HepG2 (cell line): ENCODE measurements around the gene MARCHF4. TPM values are rescaled to one million over a fixed set of nuclear protein-coding genes. Genes with fewer than 3 reads are reported as not detected.

Source experiments
- ATAC-seq: fragments of 200-7000 bp; cut with Tn5 transposase; 3 replicates; pipeline ENCODE4 v1.9.1; 2020; ENCODE audit warnings: mild to moderate bottlenecking, moderate library complexity
- BruUV-seq: library from RNA; stranded (reverse); fragments of 400-500 nt; replicated peaks from 2 replicates; lab custom pipeline; 2021; lab: Mats Ljungman, UMichigan
- CTCF ChIA-PET: fragments of 300-600 bp; formaldehyde crosslinking; extraction: SDS; loops from one replicate; lab custom pipeline; 2021; ENCODE audit warnings: low total read pairs, inconsistent platforms, low intra/inter-chr PET ratio; lab: Yijun Ruan, JAX
- POLR2A ChIA-PET: fragments of 350-600 bp; sonication (Branson Sonifier 250); formaldehyde crosslinking; loops from one replicate; lab custom pipeline; 2020; ENCODE audit warnings: antibody characterized with exemption, inconsistent platforms; lab: Yijun Ruan, JAX
- DNase-seq: peaks from one replicate; pipeline ENCODE4 v3.0.0-alpha.2; 2015; ENCODE audit warnings: low spot score
- FAIRE-seq: peaks from 3 replicates; lab custom pipeline; 2011; peaks lifted over from hg19 to GRCh38; lab: Jason Lieb, UNC
- H2AFZ ChIP-seq: one replicate; pipeline ENCODE4 v1.6.1; 2011; ENCODE audit warnings: low read length, inconsistent platforms
- H3K27ac ChIP-seq: fragments of 300-600 bp; 3 replicates; pipeline ENCODE4 v1.8.0; 2011; ENCODE audit warnings: mixed run types, mild to moderate bottlenecking, mixed read lengths, low read length, inconsistent platforms; ENCODE audit not compliant: insufficient read depth; ENCODE audit errors: extremely low read length
- H3K27me3 ChIP-seq, 2 experiments: fragments of 200-600 bp in 1 of 2; 2 replicates in 1 of 2; 3 replicates in 1 of 2; pipeline versions ENCODE4 v1.6.0 to v1.8.0; 2011; ENCODE audit warnings: low read length in 2 of 2, mild to moderate bottlenecking in 2 of 2, moderate library complexity in 2 of 2, inconsistent platforms in 1 of 2; ENCODE audit not compliant: insufficient read depth in 2 of 2, control insufficient read depth in 1 of 2
- H3K36me3 ChIP-seq, 2 experiments: fragments of 200-600 bp in 1 of 2; replicated peaks in 1 of 2; 2 replicates in 1 of 2; 3 replicates in 1 of 2; pipeline versions ENCODE4 v1.5.1 to v1.8.0; 2011; ENCODE audit warnings: low read length in 2 of 2, inconsistent platforms in 1 of 2; ENCODE audit not compliant: insufficient read depth in 2 of 2, control insufficient read depth in 1 of 2
- H3K4me1 ChIP-seq: 2 replicates; pipeline ENCODE4 v1.5.1; 2012; ENCODE audit warnings: low read length, inconsistent platforms; ENCODE audit not compliant: insufficient read depth
- H3K4me2 ChIP-seq: 2 replicates; pipeline ENCODE4 v1.6.0; 2011; ENCODE audit warnings: low read depth, low read length, inconsistent platforms
- H3K4me3 ChIP-seq, 3 experiments: fragments of 200-600 bp in 1 of 3; sonication (generic), shearing (Covaris generic) in 1 of 3; replicated peaks in 1 of 3; 2 replicates each; pipeline ENCODE4 v1.5.1; 2011 to 2016; ENCODE audit warnings: low read length in 3 of 3, inconsistent platforms in 2 of 3, low read depth in 2 of 3, mild to moderate bottlenecking in 2 of 3, control low read depth in 1 of 3, mixed read lengths in 1 of 3; ENCODE audit not compliant: insufficient read depth in 1 of 3
- H3K79me2 ChIP-seq: one replicate; pipeline ENCODE4 v1.6.1; 2011; ENCODE audit warnings: low read length, inconsistent platforms; ENCODE audit not compliant: insufficient read depth
- H3K9ac ChIP-seq: 2 replicates; pipeline ENCODE4 v1.6.0; 2011; ENCODE audit warnings: mild to moderate bottlenecking, low read depth, low read length, inconsistent platforms; ENCODE audit not compliant: insufficient read depth
- H3K9me3 ChIP-seq: 2 replicates; pipeline ENCODE4 v1.5.1; 2012; ENCODE audit warnings: mild to moderate bottlenecking, low read length
- H4K20me1 ChIP-seq: 2 replicates; pipeline ENCODE4 v1.6.0; 2011; ENCODE audit warnings: inconsistent platforms, mild to moderate bottlenecking, low read length, moderate library complexity; ENCODE audit not compliant: insufficient read depth
- NFIB ChIP-seq: sonication (generic); formaldehyde crosslinking; IDR thresholded peaks from 2 replicates; pipeline ENCODE4 v1.9.0; 2021; ENCODE audit warnings: missing genetic modification reagents, mild to moderate bottlenecking, borderline replicate concordance
- PAF1 ChIP-seq: IDR thresholded peaks from 2 replicates; pipeline ENCODE4 v1.6.1; 2016; ENCODE audit warnings: missing genetic modification reagents, missing compliant biosample characterization
- RFX5 ChIP-seq: IDR thresholded peaks from 2 replicates; pipeline ENCODE4 v1.6.1; 2011; ENCODE audit warnings: low read depth, low read length, improper control_type of control experiment
- RXRB ChIP-seq: IDR thresholded peaks from 2 replicates; pipeline ENCODE4 v1.6.1; 2016; ENCODE audit warnings: borderline replicate concordance, missing genetic modification reagents, missing compliant biosample characterization
- SP1 ChIP-seq, 2 experiments: fragments of 450-650 bp in 1 of 2; sonication (generic) in 1 of 2; formaldehyde crosslinking in 1 of 2; IDR thresholded peaks; 2 replicates each; pipeline versions ENCODE4 v1.4.0 to v1.6.1; 2016 to 2020; ENCODE audit warnings: missing genetic modification reagents in 1 of 2
- SP5 ChIP-seq: IDR thresholded peaks from 2 replicates; pipeline ENCODE4 v1.6.1; 2016; ENCODE audit warnings: low read depth, borderline replicate concordance
- TGIF2 ChIP-seq: IDR thresholded peaks from 2 replicates; pipeline ENCODE4 v1.6.1; 2016; ENCODE audit warnings: control low read depth, missing compliant biosample characterization
- ZNF446 ChIP-seq: sonication (generic); formaldehyde crosslinking; IDR thresholded peaks from 2 replicates; pipeline ENCODE4 v1.5.0; 2020; ENCODE audit warnings: mild to moderate bottlenecking, missing genetic modification reagents
- WGBS: methylation state at CpG from one replicate; pipeline ENCODE4 v1.1.6; 2017; ENCODE audit warnings: low lambda C conversion rate; 5-methylcytosine and 5-hydroxymethylcytosine counted together
- in situ Hi-C: cut with HindIII; loops from 2 replicates; pipeline ENCODE4 v1.10.0; 2017; ENCODE audit warnings: low pct_unique_long_range_greater_than_20kb; ENCODE audit not compliant: extremely low pct_ligation_motif_present
- intact Hi-C: fragments of 100-400 bp; cut with micrococcal nuclease; formaldehyde crosslinking; loops from one replicate; pipeline ENCODE4 v1.10.0; 2022; ENCODE audit not compliant: unreplicated experiment
- polyA plus RNA-seq, 8 experiments: library from polyadenylated mRNA; depleted of rRNA in 3 of 8; stranded (reverse) in 7 of 8; unstranded in 1 of 8; fragments of >200 nt; fragmentation: Illumina TruSeq in 4 of 8; extraction: Trizol in 4 of 8; gene quantifications; 2 replicates each; pipeline versions ENCODE4 v1.2.1 to v1.2.3, GENCODE V29; 2011 to 2016; ENCODE audit warnings: low read depth in 4 of 8, missing spikeins in 1 of 8, mixed read lengths in 1 of 8; ENCODE audit not compliant: insufficient read depth in 1 of 8
- total RNA-seq, 5 experiments: library from RNA; depleted of rRNA; stranded (reverse); fragments of >200 nt; fragmentation: Illumina TruSeq; extraction: Trizol; gene quantifications; 2 replicates each; pipeline ENCODE4 v1.2.3, GENCODE V29; 2016; ENCODE audit warnings: low read depth in 1 of 5
- TF ChIP-seq, protein P1 (sequence below): sonication (generic); formaldehyde crosslinking; IDR thresholded peaks from 2 replicates; pipeline ENCODE4 v1.9.0; 2022; ENCODE audit warnings: low read depth, missing genetic modification reagents
- TF ChIP-seq, protein P2 (sequence below): IDR thresholded peaks from 2 replicates; pipeline ENCODE4 v1.6.1; 2016; ENCODE audit warnings: missing compliant biosample characterization, missing genetic modification reagents, borderline replicate concordance
- TF ChIP-seq, protein P3 (sequence below): sonication (generic); formaldehyde crosslinking; IDR thresholded peaks from 2 replicates; pipeline ENCODE4 v1.4.0; 2020; ENCODE audit warnings: missing genetic modification reagents, low read depth, mild to moderate bottlenecking, borderline replicate concordance
- TF ChIP-seq, protein P4 (sequence below): sonication (generic); formaldehyde crosslinking; IDR thresholded peaks from 2 replicates; pipeline ENCODE4 v1.4.0; 2020; ENCODE audit warnings: missing genetic modification reagents, borderline replicate concordance

Gene MARCHF4
- total and polyA plus RNA-seq, 2 of the 13 experiments (the other 11 are each of a cell fraction or from before 2014, with no cell fraction given) = not detected

DNA sequence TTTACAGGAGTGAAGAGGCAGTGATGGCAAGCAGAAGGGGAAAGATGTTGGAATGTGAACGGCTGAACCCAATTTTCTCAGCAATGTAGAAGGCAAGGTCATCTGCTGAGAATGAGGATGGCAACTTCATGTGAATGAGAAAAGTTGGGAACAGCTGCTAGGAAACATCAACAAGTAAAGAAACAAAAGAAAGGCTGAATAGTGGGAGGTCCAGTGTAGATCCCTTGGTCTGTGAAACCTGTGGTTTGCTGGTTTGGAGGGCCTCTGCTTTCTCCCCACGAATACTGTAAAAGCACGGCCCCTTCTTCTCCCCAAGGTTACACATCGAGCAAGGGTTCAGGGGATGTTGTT, 27.4 kb downstream of the MARCHF4 start (continued):
- TF ChIP-seq, protein P1, sequence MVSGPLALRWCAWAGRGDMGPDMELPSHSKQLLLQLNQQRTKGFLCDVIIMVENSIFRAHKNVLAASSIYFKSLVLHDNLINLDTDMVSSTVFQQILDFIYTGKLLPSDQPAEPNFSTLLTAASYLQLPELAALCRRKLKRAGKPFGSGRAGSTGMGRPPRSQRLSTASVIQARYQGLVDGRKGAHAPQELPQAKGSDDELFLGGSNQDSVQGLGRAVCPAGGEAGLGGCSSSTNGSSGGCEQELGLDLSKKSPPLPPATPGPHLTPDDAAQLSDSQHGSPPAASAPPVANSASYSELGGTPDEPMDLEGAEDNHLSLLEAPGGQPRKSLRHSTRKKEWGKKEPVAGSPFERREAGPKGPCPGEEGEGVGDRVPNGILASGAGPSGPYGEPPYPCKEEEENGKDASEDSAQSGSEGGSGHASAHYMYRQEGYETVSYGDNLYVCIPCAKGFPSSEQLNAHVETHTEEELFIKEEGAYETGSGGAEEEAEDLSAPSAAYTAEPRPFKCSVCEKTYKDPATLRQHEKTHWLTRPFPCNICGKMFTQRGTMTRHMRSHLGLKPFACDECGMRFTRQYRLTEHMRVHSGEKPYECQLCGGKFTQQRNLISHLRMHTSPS (CRISPR knock-in tag) = no peak
- TF ChIP-seq TGIF2 (no peak), PAF1 (no peak), SP5 (CRISPR knock-in tag) (no peak)

DNA sequence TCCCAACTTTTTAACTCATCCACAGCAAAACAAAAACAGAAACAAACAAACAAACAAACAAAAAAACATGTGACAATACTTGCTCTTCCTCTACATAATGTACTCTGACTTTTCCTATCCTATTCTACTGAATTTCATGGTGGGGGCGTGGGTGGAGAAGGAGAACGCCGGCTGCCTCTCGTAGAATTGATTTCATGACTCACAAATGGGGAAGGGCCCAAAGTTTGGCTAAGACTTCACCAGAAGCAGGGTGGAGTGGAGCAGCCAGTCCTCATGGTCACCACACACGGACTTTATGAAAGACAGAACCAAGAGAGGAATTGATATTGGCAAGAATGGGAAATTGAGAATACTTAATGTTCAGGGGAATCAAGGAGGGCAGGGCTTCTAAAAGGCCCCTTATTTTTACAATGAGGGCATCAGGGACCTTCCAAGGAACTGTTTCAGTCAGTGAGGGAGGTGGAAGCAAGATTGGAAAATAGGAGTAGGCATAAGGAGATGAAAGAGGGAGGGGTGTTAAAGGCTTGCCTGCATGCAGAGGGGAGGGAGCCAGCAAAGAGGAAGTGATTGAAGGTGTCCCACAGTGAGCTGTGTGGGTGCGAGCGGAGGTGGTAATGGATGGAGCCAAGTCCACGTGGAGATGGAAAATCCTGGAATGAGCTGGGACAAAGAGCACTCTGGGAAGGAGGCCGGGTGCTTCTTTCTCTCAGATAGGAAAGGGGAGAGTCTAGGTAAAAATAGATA, 27.9 kb downstream of the MARCHF4 start:
- no peaks in the 10 kb centered on the region for H3K36me3 ChIP-seq
- FAIRE-seq = no peak
- TF ChIP-seq RXRB (CRISPR knock-in tag) (no peak), RFX5 (no peak), NFIB (CRISPR knock-in tag) (no peak), ZNF446 (CRISPR knock-in tag) (no peak), SP1 (IDR thresholded peaks at IDR 0.05) (no peak), SP1 (CRISPR knock-in tag; IDR thresholded peaks at IDR 0.05) (no peak)
- TF ChIP-seq, protein P2, sequence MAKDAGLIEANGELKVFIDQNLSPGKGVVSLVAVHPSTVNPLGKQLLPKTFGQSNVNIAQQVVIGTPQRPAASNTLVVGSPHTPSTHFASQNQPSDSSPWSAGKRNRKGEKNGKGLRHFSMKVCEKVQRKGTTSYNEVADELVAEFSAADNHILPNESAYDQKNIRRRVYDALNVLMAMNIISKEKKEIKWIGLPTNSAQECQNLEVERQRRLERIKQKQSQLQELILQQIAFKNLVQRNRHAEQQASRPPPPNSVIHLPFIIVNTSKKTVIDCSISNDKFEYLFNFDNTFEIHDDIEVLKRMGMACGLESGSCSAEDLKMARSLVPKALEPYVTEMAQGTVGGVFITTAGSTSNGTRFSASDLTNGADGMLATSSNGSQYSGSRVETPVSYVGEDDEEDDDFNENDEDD (CRISPR knock-in tag) = no peak
- TF ChIP-seq, protein P3, sequence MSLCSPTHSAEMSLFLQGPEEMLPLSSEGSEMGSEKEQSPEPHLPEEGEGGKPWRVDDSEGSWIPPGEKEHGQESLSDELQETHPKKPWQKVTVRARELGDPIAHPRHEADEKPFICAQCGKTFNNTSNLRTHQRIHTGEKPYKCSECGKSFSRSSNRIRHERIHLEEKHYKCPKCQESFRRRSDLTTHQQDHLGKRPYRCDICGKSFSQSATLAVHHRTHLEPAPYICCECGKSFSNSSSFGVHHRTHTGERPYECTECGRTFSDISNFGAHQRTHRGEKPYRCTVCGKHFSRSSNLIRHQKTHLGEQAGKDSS (CRISPR knock-in tag) = no peak
- TF ChIP-seq, protein P4, sequence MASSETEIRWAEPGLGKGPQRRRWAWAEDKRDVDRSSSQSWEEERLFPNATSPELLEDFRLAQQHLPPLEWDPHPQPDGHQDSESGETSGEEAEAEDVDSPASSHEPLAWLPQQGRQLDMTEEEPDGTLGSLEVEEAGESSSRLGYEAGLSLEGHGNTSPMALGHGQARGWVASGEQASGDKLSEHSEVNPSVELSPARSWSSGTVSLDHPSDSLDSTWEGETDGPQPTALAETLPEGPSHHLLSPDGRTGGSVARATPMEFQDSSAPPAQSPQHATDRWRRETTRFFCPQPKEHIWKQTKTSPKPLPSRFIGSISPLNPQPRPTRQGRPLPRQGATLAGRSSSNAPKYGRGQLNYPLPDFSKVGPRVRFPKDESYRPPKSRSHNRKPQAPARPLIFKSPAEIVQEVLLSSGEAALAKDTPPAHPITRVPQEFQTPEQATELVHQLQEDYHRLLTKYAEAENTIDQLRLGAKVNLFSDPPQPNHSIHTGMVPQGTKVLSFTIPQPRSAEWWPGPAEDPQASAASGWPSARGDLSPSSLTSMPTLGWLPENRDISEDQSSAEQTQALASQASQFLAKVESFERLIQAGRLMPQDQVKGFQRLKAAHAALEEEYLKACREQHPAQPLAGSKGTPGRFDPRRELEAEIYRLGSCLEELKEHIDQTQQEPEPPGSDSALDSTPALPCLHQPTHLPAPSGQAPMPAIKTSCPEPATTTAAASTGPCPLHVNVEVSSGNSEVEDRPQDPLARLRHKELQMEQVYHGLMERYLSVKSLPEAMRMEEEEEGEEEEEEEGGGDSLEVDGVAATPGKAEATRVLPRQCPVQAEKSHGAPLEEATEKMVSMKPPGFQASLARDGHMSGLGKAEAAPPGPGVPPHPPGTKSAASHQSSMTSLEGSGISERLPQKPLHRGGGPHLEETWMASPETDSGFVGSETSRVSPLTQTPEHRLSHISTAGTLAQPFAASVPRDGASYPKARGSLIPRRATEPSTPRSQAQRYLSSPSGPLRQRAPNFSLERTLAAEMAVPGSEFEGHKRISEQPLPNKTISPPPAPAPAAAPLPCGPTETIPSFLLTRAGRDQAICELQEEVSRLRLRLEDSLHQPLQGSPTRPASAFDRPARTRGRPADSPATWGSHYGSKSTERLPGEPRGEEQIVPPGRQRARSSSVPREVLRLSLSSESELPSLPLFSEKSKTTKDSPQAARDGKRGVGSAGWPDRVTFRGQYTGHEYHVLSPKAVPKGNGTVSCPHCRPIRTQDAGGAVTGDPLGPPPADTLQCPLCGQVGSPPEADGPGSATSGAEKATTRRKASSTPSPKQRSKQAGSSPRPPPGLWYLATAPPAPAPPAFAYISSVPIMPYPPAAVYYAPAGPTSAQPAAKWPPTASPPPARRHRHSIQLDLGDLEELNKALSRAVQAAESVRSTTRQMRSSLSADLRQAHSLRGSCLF (CRISPR knock-in tag) = no peak

More for the DNA sequence above, 27.9 kb downstream of the MARCHF4 start:
- Histone ChIP-seq H3K4me2 (no peak overlapping the region), H3K9ac (no peak overlapping the region), H4K20me1 (no peaks in the 10 kb centered on the region), H3K27me3 (peaks cover under 1 to 59% of the 10 kb centered on the region in 2 experiments; a peak in 4 of 5 replicates), H3K4me3 (no peak overlapping the region), H3K4me1 (no peaks in the 10 kb centered on the region), H3K9me3 (no peaks in the 10 kb centered on the region), H3K27ac (no peak overlapping the region), H3K79me2 (no peaks in the 10 kb centered on the region), H2AFZ (no peak overlapping the region)
- BruUV-seq = no TSS peak
- ATAC-seq = no peak
- 13% methylated on average over 9 of the region's 9 CpGs for WGBS
- intact Hi-C loops = no loop called here
- no peak for DNase-seq
- in situ Hi-C loops = no loop called here
- ChIA-PET CTCF (interaction anchor here (0.5 kb wide), 1 partner anchor 13 kb away, joined by 3 read pairs; no protein-coding TSS in a partner anchor), POLR2A (no interaction called here)
